MCF 10A (cell line): ENCODE results near the gene ZNF492. TPM values are rescaled to one million over a fixed set of nuclear protein-coding genes. Genes with fewer than 3 reads are reported as not detected.

Experiments
- BruUV-seq: library from RNA; stranded (reverse); fragments of 400-500 nt; replicated peaks from 2 replicates; lab custom pipeline; 2021; lab: Mats Ljungman, UMichigan
- CTCF ChIA-PET: fragments of 300-600 bp; sonication (Branson Sonifier 250); formaldehyde crosslinking; extraction: SDS; loops from one replicate; lab custom pipeline; 2021; ENCODE audit warnings: antibody characterized with exemption, inconsistent platforms; lab: Yijun Ruan, JAX
- POLR2A ChIA-PET: fragments of 300-600, 350-650 bp; sonication (Branson Sonifier 250); formaldehyde crosslinking; extraction: SDS; loops from one replicate; lab custom pipeline; 2020; ENCODE audit warnings: antibody characterized with exemption, inconsistent platforms; lab: Yijun Ruan, JAX
- DNase-seq: peaks from one replicate; pipeline ENCODE4 v3.0.0-alpha.2; 2018; ENCODE audit not compliant: unreplicated experiment
- H3K27ac Mint-ChIP-seq: one replicate; pipeline ENCODE4 v1.8.0; 2022; ENCODE audit warnings: mild to moderate bottlenecking, low read depth, mixed read lengths; ENCODE audit not compliant: unreplicated experiment
- H3K27me3 Mint-ChIP-seq: one replicate; pipeline ENCODE4 v1.8.0; 2022; ENCODE audit warnings: mixed read lengths; ENCODE audit not compliant: insufficient read depth, unreplicated experiment
- H3K36me3 Mint-ChIP-seq: one replicate; pipeline ENCODE4 v1.8.0; 2022; ENCODE audit warnings: mild to moderate bottlenecking, moderate library complexity, mixed read lengths; ENCODE audit not compliant: insufficient read depth, unreplicated experiment
- H3K4me1 Mint-ChIP-seq: one replicate; pipeline ENCODE4 v1.8.0; 2022; ENCODE audit warnings: mixed read lengths; ENCODE audit not compliant: insufficient read depth, unreplicated experiment
- H3K4me3 Mint-ChIP-seq: one replicate; pipeline ENCODE4 v1.8.0; 2022; ENCODE audit warnings: mild to moderate bottlenecking, moderate library complexity, mixed read lengths; ENCODE audit not compliant: unreplicated experiment
- H3K9me3 Mint-ChIP-seq: one replicate; pipeline ENCODE4 v1.8.0; 2022; ENCODE audit warnings: mixed read lengths; ENCODE audit not compliant: unreplicated experiment
- intact Hi-C: fragments of 100-400 bp; cut with micrococcal nuclease; formaldehyde crosslinking; loops from 2 replicates; pipeline ENCODE4 v1.14.1; 2022
- total RNA-seq: library from RNA; stranded (reverse); gene quantifications from 2 replicates; pipeline ENCODE4 v1.2.3, GENCODE V29; 2022
- TF ChIP-seq, protein P1 (sequence below): fragments of 200-600 bp; IDR thresholded peaks from one replicate; pipeline ENCODE4 v1.8.0; 2022; ENCODE audit warnings: antibody characterized with exemption, mild to moderate bottlenecking; ENCODE audit not compliant: unreplicated experiment

The ZNF492 gene
- total RNA-seq, 1 experiment from 2014 or later, result not detected

DNA sequence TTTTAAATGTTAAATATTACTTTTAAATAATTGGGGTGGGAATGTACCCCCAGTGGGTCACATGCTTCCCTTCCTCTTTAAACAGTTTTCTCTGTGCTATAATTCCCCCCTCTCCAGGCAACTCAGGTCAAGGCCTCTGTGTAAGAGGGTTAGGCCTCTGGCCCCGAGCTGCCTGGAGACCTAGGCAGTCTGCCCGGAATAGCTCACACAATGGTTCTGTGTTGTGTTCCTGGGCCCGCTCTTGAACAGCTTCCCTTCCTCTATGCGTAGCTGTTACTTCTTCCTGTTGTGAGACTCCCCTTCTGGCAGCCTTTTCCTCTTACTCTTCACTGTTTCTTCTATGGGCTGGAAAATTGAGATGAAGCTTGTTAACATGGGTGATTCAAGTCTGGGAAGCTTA is 14.8 kb upstream of the ZNF492 start:
- no TSS peak for BruUV-seq
- Mint-ChIP-seq H3K27me3 (no peaks in the 10 kb centered on the region), H3K4me3 (no peak overlapping the region), H3K4me1 (no peaks in the 10 kb centered on the region), H3K36me3 (no peaks in the 10 kb centered on the region), H3K9me3 (peaks cover 18% of the 10 kb centered on the region), H3K27ac (no peak overlapping the region)
- no peak for DNase-seq
- TF ChIP-seq, protein P1, sequence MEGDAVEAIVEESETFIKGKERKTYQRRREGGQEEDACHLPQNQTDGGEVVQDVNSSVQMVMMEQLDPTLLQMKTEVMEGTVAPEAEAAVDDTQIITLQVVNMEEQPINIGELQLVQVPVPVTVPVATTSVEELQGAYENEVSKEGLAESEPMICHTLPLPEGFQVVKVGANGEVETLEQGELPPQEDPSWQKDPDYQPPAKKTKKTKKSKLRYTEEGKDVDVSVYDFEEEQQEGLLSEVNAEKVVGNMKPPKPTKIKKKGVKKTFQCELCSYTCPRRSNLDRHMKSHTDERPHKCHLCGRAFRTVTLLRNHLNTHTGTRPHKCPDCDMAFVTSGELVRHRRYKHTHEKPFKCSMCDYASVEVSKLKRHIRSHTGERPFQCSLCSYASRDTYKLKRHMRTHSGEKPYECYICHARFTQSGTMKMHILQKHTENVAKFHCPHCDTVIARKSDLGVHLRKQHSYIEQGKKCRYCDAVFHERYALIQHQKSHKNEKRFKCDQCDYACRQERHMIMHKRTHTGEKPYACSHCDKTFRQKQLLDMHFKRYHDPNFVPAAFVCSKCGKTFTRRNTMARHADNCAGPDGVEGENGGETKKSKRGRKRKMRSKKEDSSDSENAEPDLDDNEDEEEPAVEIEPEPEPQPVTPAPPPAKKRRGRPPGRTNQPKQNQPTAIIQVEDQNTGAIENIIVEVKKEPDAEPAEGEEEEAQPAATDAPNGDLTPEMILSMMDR, result no peak
- ChIA-PET POLR2A (no interaction called here), CTCF (no interaction called here)
- intact Hi-C loops, result no loop called here

DNA sequence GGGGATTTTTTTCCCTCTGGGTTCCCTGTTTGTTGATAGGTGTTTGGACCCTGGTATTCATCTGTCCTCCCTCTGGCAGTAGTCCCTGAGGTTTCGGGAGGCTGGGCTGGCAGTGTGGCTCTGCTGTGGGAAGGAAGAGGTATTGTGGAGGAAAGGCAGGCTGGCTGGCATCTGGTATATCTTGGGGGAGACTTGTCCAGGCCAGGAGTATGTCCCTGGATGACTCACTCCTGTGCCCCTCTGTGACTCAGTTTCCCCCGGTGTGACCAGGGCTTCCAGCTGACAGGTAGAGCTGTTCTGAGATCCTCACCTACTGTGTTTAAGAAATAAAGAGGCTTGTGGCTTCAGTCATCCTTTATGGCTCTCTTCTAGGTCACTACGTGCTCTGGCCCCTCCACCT is 14.2 kb upstream of the ZNF492 start:
- BruUV-seq, result no TSS peak
- TF ChIP-seq, protein P1, result no peak
- H3K4me3 Mint-ChIP-seq, result no peak overlapping the region
- H3K4me1 Mint-ChIP-seq, result no peaks in the 10 kb centered on the region
- no peak for DNase-seq
- ChIA-PET POLR2A (no interaction called here), CTCF (interaction anchor here (0.6 kb wide), 1 partner anchor 69 kb away, joined by 3 read pairs; no protein-coding TSS in a partner anchor)
- H3K27ac Mint-ChIP-seq, result no peak overlapping the region
- H3K36me3 Mint-ChIP-seq, result no peaks in the 10 kb centered on the region
- peaks cover 18% of the 10 kb centered on the region for H3K9me3 Mint-ChIP-seq
- intact Hi-C loops, result no loop called here
- H3K27me3 Mint-ChIP-seq, result no peaks in the 10 kb centered on the region

DNA sequence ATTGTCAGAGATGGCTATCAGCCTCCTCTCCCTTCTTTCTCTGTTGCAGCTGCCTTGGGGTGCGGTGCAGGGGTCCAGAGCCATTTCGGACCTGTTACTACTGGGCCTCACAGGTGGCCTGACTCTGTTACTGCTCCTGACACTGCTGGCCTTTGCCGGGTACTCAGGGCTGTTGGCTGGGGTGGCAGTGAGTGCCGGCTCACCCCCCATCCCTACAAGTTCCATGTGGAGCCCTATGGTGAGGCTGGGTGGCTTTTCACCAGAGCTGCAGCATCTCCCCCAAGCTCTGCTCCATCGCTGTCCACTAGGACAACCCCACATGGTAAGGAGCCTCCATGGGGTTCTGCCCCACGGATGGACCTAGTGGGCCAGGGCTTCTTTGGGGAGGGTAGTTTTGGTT is 13.7 kb upstream of the ZNF492 start:
- ChIA-PET POLR2A (no interaction called here), CTCF (interaction anchor here (0.6 kb wide), 1 partner anchor 69 kb away, joined by 3 read pairs; no protein-coding TSS in a partner anchor)
- H3K27me3 Mint-ChIP-seq, result no peaks in the 10 kb centered on the region
- no TSS peak for BruUV-seq
- H3K36me3 Mint-ChIP-seq, result no peaks in the 10 kb centered on the region
- H3K27ac Mint-ChIP-seq, result no peak overlapping the region
- DNase-seq, result no peak
- H3K9me3 Mint-ChIP-seq, result peaks cover 14% of the 10 kb centered on the region
- TF ChIP-seq, protein P1, result no peak
- H3K4me3 Mint-ChIP-seq, result no peak overlapping the region
- intact Hi-C loops, result no loop called here
- H3K4me1 Mint-ChIP-seq, result no peaks in the 10 kb centered on the region

DNA sequence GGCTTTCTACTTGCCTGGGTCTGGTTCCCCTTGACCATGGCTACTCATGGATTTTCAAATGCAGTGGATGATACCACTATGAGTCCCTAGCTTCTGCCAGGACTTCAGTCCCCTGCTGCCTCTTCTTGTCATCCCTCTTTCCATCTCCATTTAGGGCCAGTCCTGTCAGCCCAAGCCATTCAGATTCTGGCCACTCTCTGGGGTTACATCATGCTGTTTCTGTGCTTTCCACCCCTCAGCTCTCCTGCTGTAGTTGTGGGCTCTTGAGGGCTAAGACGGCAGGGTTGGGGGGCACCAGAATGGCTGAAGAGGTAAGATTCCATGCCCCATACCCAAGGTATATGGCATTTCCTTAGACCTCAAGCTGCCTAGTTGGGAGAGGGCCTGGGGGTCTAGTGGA is 13.2 kb upstream of the ZNF492 start:
- no peaks in the 10 kb centered on the region for H3K27me3 Mint-ChIP-seq
- CTCF ChIA-PET, result interaction anchor here (0.5 kb wide), 1 partner anchor 30 kb away, joined by 3 read pairs; no protein-coding TSS in a partner anchor
- no TSS peak for BruUV-seq

More for the DNA sequence above, 13.2 kb upstream of the ZNF492 start:
- TF ChIP-seq, protein P1, result no peak
- Mint-ChIP-seq H3K36me3 (no peaks in the 10 kb centered on the region), H3K4me1 (no peaks in the 10 kb centered on the region), H3K9me3 (peaks cover 9% of the 10 kb centered on the region), H3K27ac (no peak overlapping the region), H3K4me3 (no peak overlapping the region)
- no peak for DNase-seq
- POLR2A ChIA-PET, result no interaction called here
- intact Hi-C loops, result no loop called here
